OCI-LY1 (cell line): ENCODE data around the gene GALNT1.

Experiments
- EZH2 ChIP-seq: fragments of 200-600 bp; sonication (generic), shearing (Covaris generic); IDR thresholded peaks from 2 replicates; pipeline ENCODE4 v1.8.0; 2017; ENCODE audit warnings: borderline replicate concordance, mixed run types, mild to moderate bottlenecking, antibody characterized with exemption, low read length, moderate library complexity, mixed read lengths
- TF ChIP-seq, protein P1 (sequence below): fragments of 200-600 bp; sonication (generic), shearing (Covaris generic); IDR thresholded peaks from 2 replicates; pipeline ENCODE4 v1.5.1; 2017; ENCODE audit warnings: mild to moderate bottlenecking, antibody characterized with exemption, low read length, moderate library complexity, mixed read lengths

DNA sequence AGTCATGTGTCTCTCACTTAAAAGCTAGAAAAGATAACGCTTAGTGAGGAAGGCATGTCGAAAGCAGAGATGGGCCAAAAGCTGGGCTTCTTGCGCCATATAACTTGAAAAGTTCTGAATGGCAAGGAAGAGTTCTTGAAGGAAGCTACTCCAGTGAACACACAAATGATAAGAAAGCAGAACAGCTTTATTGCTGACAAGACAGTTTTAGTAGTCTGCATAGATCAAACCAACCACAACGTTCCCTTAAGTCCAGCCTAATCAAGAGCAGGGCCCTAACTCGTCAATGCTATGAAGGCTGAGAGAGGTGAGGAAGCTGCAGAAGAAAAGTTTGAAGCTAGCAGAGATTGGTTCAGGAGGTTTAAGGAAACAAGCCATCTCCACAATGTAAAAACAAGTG lies 55.7 kb downstream of the GALNT1 start:
- TF ChIP-seq, protein P1, sequence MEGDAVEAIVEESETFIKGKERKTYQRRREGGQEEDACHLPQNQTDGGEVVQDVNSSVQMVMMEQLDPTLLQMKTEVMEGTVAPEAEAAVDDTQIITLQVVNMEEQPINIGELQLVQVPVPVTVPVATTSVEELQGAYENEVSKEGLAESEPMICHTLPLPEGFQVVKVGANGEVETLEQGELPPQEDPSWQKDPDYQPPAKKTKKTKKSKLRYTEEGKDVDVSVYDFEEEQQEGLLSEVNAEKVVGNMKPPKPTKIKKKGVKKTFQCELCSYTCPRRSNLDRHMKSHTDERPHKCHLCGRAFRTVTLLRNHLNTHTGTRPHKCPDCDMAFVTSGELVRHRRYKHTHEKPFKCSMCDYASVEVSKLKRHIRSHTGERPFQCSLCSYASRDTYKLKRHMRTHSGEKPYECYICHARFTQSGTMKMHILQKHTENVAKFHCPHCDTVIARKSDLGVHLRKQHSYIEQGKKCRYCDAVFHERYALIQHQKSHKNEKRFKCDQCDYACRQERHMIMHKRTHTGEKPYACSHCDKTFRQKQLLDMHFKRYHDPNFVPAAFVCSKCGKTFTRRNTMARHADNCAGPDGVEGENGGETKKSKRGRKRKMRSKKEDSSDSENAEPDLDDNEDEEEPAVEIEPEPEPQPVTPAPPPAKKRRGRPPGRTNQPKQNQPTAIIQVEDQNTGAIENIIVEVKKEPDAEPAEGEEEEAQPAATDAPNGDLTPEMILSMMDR, result no peak
- TF ChIP-seq EZH2, result no peak
